H9 (cell line): ENCODE measurements around the gene DTNBP1. TPM values are rescaled to one million over a fixed set of nuclear protein-coding genes. Genes with fewer than 3 reads are reported as not detected.

ENCODE experiments used
- DNase-seq: peaks from one replicate; pipeline ENCODE4 v3.0.0-alpha.2; 2017
- H2AFZ ChIP-seq: one replicate; pipeline ENCODE4 v1.6.1; 2013; ENCODE audit warnings: mild to moderate bottlenecking, low read length, control low read depth, moderate library complexity
- H2AK5ac ChIP-seq: 2 replicates; pipeline ENCODE4 v1.6.1; 2013; ENCODE audit warnings: low read length, control low read depth, mixed read lengths; ENCODE audit not compliant: insufficient read length
- H2BK120ac ChIP-seq: one replicate; pipeline ENCODE4 v1.6.1; 2013; ENCODE audit warnings: low read depth, mild to moderate bottlenecking, low read length, control low read depth, inconsistent platforms; ENCODE audit not compliant: poor library complexity, severe bottlenecking
- H2BK12ac ChIP-seq: 2 replicates; pipeline ENCODE4 v1.6.1; 2013; ENCODE audit warnings: low read length, control low read depth, mixed read lengths, low read depth; ENCODE audit not compliant: insufficient read length
- H2BK15ac ChIP-seq: 2 replicates; pipeline ENCODE4 v1.6.1; 2013; ENCODE audit warnings: low read depth, low read length, control low read depth
- H2BK20ac ChIP-seq: one replicate; pipeline ENCODE4 v1.6.1; 2013; ENCODE audit warnings: low read depth, mild to moderate bottlenecking, low read length, control low read depth, inconsistent platforms; ENCODE audit not compliant: poor library complexity, severe bottlenecking
- H2BK5ac ChIP-seq: 2 replicates; pipeline ENCODE4 v1.6.1; 2013; ENCODE audit warnings: low read length, control low read depth, mixed read lengths; ENCODE audit not compliant: insufficient read length
- H3K14ac ChIP-seq: 2 replicates; pipeline ENCODE4 v1.6.1; 2013; ENCODE audit warnings: low read length, control low read depth; ENCODE audit not compliant: insufficient read depth
- H3K18ac ChIP-seq: 2 replicates; pipeline ENCODE4 v1.6.1; 2013; ENCODE audit warnings: low read depth, mild to moderate bottlenecking, mixed read lengths, low read length, control low read depth; ENCODE audit not compliant: insufficient read length
- H3K23ac ChIP-seq: 2 replicates; pipeline ENCODE4 v1.6.1; 2013; ENCODE audit warnings: low read length, control low read depth, mixed read lengths, low read depth; ENCODE audit not compliant: insufficient read length
- H3K23me2 ChIP-seq: 2 replicates; pipeline ENCODE4 v1.6.1; 2013; ENCODE audit warnings: low read depth, mild to moderate bottlenecking, mixed read lengths, low read length, control low read depth; ENCODE audit not compliant: insufficient read length, poor library complexity, severe bottlenecking
- H3K27ac ChIP-seq: 2 replicates; pipeline ENCODE4 v1.5.1; 2013; ENCODE audit warnings: low read length, control low read depth, mixed read lengths, low read depth; ENCODE audit not compliant: insufficient read length
- H3K27me3 ChIP-seq: 2 replicates; pipeline ENCODE4 v1.6.1; 2013; ENCODE audit warnings: low read length, control low read depth, inconsistent platforms; ENCODE audit not compliant: insufficient read depth
- H3K4ac ChIP-seq: 2 replicates; pipeline ENCODE4 v1.6.1; 2013; ENCODE audit warnings: low read depth, mild to moderate bottlenecking, control low read depth, inconsistent platforms, low read length, moderate library complexity
- H3K4me1 ChIP-seq: 2 replicates; pipeline ENCODE4 v1.6.1; 2013; ENCODE audit warnings: low read length, control low read depth, inconsistent platforms; ENCODE audit not compliant: insufficient read depth
- H3K4me2 ChIP-seq: 2 replicates; pipeline ENCODE4 v1.6.1; 2013; ENCODE audit warnings: low read length, control low read depth, mixed read lengths; ENCODE audit not compliant: insufficient read length, insufficient read depth
- H3K56ac ChIP-seq: 2 replicates; pipeline ENCODE4 v1.6.1; 2013; ENCODE audit warnings: low read depth, mild to moderate bottlenecking, mixed read lengths, low read length, control low read depth; ENCODE audit not compliant: insufficient read length
- H3K79me1 ChIP-seq: 2 replicates; pipeline ENCODE4 v1.6.1; 2013; ENCODE audit warnings: low read depth, mild to moderate bottlenecking, moderate library complexity, low read length, control low read depth, inconsistent platforms; ENCODE audit not compliant: insufficient read depth, poor library complexity, severe bottlenecking
- H3K79me2 ChIP-seq: 2 replicates; pipeline ENCODE4 v1.6.1; 2013; ENCODE audit warnings: low read length, control low read depth, inconsistent platforms; ENCODE audit not compliant: insufficient read depth
- H3K9ac ChIP-seq: 2 replicates; pipeline ENCODE4 v1.6.1; 2013; ENCODE audit warnings: low read length, control low read depth, mixed read lengths; ENCODE audit not compliant: insufficient read length; ENCODE audit errors: extremely low read depth
- H3K9me3 ChIP-seq: one replicate; pipeline ENCODE4 v1.6.1; 2013; ENCODE audit warnings: low read depth, low read length, inconsistent platforms; ENCODE audit not compliant: control insufficient read depth
- H3T11ph ChIP-seq: one replicate; pipeline ENCODE4 v1.6.1; 2013; ENCODE audit warnings: mild to moderate bottlenecking, low read length, control low read depth, inconsistent platforms
- H4K20me1 ChIP-seq: one replicate; pipeline ENCODE4 v1.6.1; 2013; ENCODE audit not compliant: control insufficient read depth, insufficient read length, insufficient read depth
- H4K5ac ChIP-seq: 2 replicates; pipeline ENCODE4 v1.6.1; 2013; ENCODE audit warnings: low read depth, mild to moderate bottlenecking, mixed read lengths, low read length, control low read depth; ENCODE audit not compliant: insufficient read length
- H4K8ac ChIP-seq: replicated peaks from 2 replicates; pipeline ENCODE4 v1.6.1; 2013; ENCODE audit warnings: low read length, control low read depth, mixed read lengths, low read depth; ENCODE audit not compliant: insufficient read length
- H4K91ac ChIP-seq: 2 replicates; pipeline ENCODE4 v1.6.1; 2013; ENCODE audit warnings: low read depth, mild to moderate bottlenecking, moderate library complexity, mixed read lengths, low read length, control low read depth; ENCODE audit not compliant: insufficient read length
- H3K27ac Mint-ChIP-seq, 3 experiments: 2 replicates in 2 of 3; 3 replicates in 1 of 3; pipeline ENCODE4 v1.8.0; 2020 to 2021; ENCODE audit warnings: mixed read lengths in 3 of 3, mild to moderate bottlenecking in 1 of 3, moderate library complexity in 1 of 3
- H3K27me3 Mint-ChIP-seq: 2 replicates; pipeline ENCODE4 v1.8.0; 2021; ENCODE audit warnings: low read depth, mild to moderate bottlenecking, moderate library complexity, mixed read lengths
- H3K36me3 Mint-ChIP-seq, 3 experiments: 2 replicates in 2 of 3; 3 replicates in 1 of 3; pipeline ENCODE4 v1.8.0; 2020 to 2021; ENCODE audit warnings: low read depth in 3 of 3, mixed read lengths in 3 of 3; ENCODE audit not compliant: insufficient read depth in 1 of 3
- H3K4me1 Mint-ChIP-seq, 2 experiments: 2 replicates each; pipeline ENCODE4 v1.8.0; 2020; ENCODE audit warnings: mixed read lengths in 2 of 2
- H3K4me3 Mint-ChIP-seq, 2 experiments: 2 replicates in 1 of 2; 3 replicates in 1 of 2; pipeline ENCODE4 v1.8.0; 2020 to 2021; ENCODE audit warnings: mild to moderate bottlenecking in 2 of 2, mixed read lengths in 2 of 2, moderate library complexity in 1 of 2
- H3K9me3 Mint-ChIP-seq, 2 experiments: 2 replicates in 1 of 2; 3 replicates in 1 of 2; pipeline ENCODE4 v1.8.0; 2020; ENCODE audit warnings: mild to moderate bottlenecking in 2 of 2, mixed read lengths in 2 of 2, moderate library complexity in 1 of 2
- WGBS: extraction: QIAGEN DNeasy Blood & Tissue Kit; methylation state at CpG from one replicate; pipeline ENCODE4 v1.1.7; 2013; ENCODE audit warnings: missing lambda C conversion rate, low lambda C conversion rate, mixed read lengths; ENCODE audit not compliant: insufficient read length; ENCODE audit errors: extremely low coverage; 5-methylcytosine and 5-hydroxymethylcytosine counted together
- total RNA-seq: library from RNA; stranded (reverse); gene quantifications from 2 replicates; pipeline ENCODE4 v1.2.1, GENCODE V29; 2021
- TF ChIP-seq, protein P1 (sequence below): fragments of 200-600 bp; sonication (generic); conservative IDR thresholded peaks from 3 replicates; pipeline ENCODE4 v1.8.0; 2021; ENCODE audit warnings: antibody characterized with exemption, mild to moderate bottlenecking

DTNBP1 gene
- total RNA-seq, 1 experiment from 2014 or later, result 12.9 TPM

- Histone ChIP-seq H3K9ac (no peak overlapping the region), H2BK120ac (no peak overlapping the region), H4K8ac (no peak overlapping the region), H2BK5ac (no peak overlapping the region), H3K79me1 (no peaks in the 10 kb centered on the region), H3K18ac (no peak overlapping the region), H3K56ac (no peak overlapping the region), H3T11ph (no peak overlapping the region), H4K91ac (no peak overlapping the region), H2BK20ac (no peak overlapping the region), H2AK5ac (no peak overlapping the region), H3K9me3 (no peaks in the 10 kb centered on the region), H4K5ac (no peak overlapping the region), H2BK15ac (no peak overlapping the region), H3K4ac (no peak overlapping the region), H3K4me2 (no peak overlapping the region), H2AFZ (no peak overlapping the region), H3K23me2 (no peaks in the 10 kb centered on the region), H2BK12ac (no peak overlapping the region), H3K79me2 (no peaks in the 10 kb centered on the region), H3K27ac (no peak overlapping the region), H3K14ac (no peak overlapping the region; the same call in 1 of the 2 replicates), H4K20me1 (no peaks in the 10 kb centered on the region), H3K27me3 (no peaks in the 10 kb centered on the region), H3K4me1 (no peaks in the 10 kb centered on the region; the same call in 1 of the 2 replicates), H3K23ac (no peak overlapping the region)
- no peak overlapping the region; a peak in 1 of 7 replicates for H3K27ac Mint-ChIP-seq
- no CpG with 5 or more reads among the region's 8 CpGs for WGBS
- no peaks in the 10 kb centered on the region for H3K27me3 Mint-ChIP-seq
- H3K36me3 Mint-ChIP-seq, result peaks cover 0 to 17% (median 0%) of the 10 kb centered on the region in 3 experiments; a peak in 3 of 7 replicates
- peaks cover 36 to 45% of the 10 kb centered on the region in 2 experiments for H3K4me1 Mint-ChIP-seq
- H3K9me3 Mint-ChIP-seq, result peaks cover 0 to 3% of the 10 kb centered on the region in 2 experiments; a peak in 1 of 5 replicates
- H3K4me3 Mint-ChIP-seq, result no peak overlapping the region
- DNase-seq, result no peak
- TF ChIP-seq, protein P1, sequence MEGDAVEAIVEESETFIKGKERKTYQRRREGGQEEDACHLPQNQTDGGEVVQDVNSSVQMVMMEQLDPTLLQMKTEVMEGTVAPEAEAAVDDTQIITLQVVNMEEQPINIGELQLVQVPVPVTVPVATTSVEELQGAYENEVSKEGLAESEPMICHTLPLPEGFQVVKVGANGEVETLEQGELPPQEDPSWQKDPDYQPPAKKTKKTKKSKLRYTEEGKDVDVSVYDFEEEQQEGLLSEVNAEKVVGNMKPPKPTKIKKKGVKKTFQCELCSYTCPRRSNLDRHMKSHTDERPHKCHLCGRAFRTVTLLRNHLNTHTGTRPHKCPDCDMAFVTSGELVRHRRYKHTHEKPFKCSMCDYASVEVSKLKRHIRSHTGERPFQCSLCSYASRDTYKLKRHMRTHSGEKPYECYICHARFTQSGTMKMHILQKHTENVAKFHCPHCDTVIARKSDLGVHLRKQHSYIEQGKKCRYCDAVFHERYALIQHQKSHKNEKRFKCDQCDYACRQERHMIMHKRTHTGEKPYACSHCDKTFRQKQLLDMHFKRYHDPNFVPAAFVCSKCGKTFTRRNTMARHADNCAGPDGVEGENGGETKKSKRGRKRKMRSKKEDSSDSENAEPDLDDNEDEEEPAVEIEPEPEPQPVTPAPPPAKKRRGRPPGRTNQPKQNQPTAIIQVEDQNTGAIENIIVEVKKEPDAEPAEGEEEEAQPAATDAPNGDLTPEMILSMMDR, result no peak
Measured at GRCh38 chr6:15577106-15577505, 85.7 kb downstream of the DTNBP1 start.
